ENCODE measurements around the gene AATK.

Gene AATK

DNA sequence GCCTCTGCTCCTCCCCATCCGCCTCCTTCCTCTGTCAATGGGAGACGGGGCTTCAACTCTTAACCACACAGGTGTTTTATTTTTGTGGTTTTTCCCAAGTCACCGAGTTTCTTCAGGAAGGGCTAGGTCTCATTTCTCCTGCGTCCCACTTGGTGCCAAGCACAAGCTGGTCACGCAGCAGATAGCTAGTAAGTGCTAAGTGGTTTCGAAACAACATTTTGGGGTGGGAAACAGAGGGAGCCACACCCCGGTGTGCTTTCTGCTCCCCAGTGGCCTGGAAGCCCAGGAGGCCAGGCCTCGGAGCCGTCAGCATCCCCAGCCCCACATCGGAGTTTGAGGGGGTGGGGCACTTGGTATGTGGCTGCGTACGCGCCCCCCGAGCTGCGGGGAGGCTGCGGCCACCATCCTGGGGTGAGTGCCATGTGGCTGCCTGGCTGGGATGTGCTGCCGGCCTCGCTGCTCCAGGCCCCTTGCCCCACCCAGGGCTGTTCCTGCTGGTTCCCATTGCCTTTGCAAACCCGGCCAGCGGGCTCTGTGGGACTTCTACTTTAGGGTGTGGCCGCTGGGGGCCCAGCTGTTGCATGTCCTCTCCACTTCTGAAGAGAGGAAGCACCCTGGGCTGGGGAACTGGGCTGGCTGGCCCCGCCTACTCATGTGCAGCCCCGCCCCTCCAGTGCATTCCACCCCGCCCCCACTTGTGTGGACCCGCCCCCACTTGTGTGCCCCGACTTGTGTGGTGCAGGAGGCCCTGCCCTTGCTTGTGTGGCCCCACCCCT, 75.5 kb downstream of the AATK start:
- TF ChIP-seq, protein P1, sequence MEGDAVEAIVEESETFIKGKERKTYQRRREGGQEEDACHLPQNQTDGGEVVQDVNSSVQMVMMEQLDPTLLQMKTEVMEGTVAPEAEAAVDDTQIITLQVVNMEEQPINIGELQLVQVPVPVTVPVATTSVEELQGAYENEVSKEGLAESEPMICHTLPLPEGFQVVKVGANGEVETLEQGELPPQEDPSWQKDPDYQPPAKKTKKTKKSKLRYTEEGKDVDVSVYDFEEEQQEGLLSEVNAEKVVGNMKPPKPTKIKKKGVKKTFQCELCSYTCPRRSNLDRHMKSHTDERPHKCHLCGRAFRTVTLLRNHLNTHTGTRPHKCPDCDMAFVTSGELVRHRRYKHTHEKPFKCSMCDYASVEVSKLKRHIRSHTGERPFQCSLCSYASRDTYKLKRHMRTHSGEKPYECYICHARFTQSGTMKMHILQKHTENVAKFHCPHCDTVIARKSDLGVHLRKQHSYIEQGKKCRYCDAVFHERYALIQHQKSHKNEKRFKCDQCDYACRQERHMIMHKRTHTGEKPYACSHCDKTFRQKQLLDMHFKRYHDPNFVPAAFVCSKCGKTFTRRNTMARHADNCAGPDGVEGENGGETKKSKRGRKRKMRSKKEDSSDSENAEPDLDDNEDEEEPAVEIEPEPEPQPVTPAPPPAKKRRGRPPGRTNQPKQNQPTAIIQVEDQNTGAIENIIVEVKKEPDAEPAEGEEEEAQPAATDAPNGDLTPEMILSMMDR (IDR thresholded peaks at IDR 0.05; ENCODE audit: insufficient read depth, low read depth, low read length, missing control alignments) = no peak
- peak; percentile 25 for DNase-seq (ENCODE audit: low read depth)
- no peak overlapping the region for H3K4me3 ChIP-seq (ENCODE audit: low read depth, low read length)

DNA sequence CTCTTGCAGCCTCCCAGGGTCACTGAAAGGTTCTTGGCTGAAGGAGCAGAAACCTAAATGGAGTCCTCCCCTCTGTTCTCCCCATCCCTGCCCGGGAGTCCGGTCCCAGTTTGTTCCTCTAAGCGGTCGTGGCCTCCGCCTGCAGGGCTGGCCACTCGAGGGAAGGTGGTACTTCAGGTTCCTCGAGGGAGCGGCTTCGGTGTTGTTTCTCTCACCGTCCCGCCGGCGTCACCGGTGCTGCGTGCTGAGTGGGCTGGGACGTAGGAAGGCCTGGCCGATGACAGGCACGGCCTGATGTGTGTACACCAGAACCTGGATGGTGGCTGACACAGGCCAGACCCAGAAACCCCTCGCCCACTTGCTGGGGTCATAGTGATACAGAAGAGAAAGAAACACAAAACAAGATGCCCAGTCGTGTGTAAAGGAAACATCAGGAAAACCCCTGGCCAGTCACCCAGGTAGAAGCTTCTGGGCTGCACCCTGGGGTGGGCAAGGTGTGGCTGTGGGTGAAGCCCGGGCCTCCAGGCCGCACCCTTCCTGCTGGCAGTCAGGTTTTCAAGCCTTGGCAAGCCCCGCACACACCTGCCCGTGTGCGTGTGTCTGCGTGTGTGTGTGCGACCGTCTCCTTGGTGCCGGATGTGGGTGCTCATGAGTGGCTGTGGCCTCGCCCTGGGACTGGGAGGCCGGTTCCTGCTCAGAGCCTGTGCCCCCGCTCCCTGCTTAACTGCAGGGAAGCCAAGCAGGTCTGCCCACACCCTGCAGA, 79.1 kb downstream of the AATK start:
- no peak overlapping the region for H3K4me3 ChIP-seq (ENCODE audit: low read depth, low read length)
- TF ChIP-seq, protein P1 (IDR thresholded peaks at IDR 0.05; ENCODE audit: insufficient read depth, low read depth, low read length, missing control alignments) = no peak
- DNase-seq (ENCODE audit: low read depth) = no peak

DNA sequence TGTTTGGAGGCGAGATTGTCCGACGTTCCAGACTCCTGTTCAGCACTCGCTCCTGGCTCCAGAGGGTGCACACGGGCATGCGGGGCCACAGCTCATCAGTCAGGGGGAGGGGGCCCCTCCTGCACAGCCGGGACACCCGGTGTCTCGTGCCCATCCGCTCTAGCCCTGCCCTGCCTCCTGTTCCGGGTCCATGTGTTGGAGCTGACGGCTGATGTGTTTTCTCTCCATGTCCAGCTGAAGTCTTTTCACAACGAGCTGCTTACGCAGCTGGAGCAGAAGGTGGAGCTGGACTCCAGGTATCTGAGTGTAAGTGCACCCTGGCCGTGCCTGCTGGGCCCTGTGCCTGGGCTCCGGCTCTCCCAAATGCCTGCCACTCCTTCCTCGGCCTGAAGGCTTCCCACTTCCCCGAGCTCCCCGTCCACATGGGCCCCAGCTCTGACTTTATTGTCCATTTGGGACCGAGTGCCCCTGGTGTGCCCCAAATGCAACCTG, 80.6 kb downstream of the AATK start:
- no peak overlapping the region for H3K4me3 ChIP-seq (ENCODE audit: low read depth, low read length)
- DNase-seq (ENCODE audit: low read depth) = no peak
- TF ChIP-seq, protein P1 (IDR thresholded peaks at IDR 0.05; ENCODE audit: insufficient read depth, low read depth, low read length, missing control alignments) = no peak

DNA sequence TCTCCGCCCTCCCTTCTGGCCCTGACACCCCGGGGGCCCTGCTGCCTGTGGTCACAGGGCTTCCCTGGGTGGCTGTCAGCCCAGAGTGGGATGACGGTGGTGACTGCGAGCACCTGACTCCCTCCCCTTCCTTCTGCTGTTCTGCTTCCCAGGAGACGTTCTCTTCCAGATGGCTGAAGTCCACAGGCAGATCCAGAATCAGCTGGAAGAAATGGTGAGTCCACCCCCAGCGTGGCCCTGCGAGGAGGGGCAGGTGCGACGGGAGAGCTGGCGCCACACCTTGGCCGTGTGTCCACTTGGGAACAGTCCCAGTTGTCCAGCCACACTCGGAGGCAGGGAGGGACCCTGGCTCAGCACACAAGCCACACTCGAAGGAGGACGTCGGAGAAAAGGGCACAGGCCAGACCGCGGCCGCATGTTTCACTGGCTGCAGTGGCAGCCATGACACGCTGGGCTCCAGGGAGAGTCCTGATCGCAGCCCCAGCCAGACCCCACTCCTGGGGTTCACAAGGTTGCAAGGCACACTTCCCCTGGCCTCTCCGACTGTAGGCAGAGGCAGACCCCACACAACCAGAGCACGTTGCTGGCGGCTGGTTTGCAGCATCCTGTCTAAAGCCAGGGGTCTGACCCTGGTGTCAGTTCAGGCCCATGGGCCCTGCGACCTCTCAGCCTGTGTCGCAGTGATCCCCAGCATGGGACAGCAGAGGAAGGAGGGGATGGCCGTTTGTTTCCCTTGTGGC, 81.2 kb downstream of the AATK start:
- no peak overlapping the region for H3K4me3 ChIP-seq (ENCODE audit: low read depth, low read length)
- DNase-seq (ENCODE audit: low read depth) = no peak
- TF ChIP-seq, protein P1 (IDR thresholded peaks at IDR 0.05; ENCODE audit: insufficient read depth, low read depth, low read length, missing control alignments) = no peak

DNA sequence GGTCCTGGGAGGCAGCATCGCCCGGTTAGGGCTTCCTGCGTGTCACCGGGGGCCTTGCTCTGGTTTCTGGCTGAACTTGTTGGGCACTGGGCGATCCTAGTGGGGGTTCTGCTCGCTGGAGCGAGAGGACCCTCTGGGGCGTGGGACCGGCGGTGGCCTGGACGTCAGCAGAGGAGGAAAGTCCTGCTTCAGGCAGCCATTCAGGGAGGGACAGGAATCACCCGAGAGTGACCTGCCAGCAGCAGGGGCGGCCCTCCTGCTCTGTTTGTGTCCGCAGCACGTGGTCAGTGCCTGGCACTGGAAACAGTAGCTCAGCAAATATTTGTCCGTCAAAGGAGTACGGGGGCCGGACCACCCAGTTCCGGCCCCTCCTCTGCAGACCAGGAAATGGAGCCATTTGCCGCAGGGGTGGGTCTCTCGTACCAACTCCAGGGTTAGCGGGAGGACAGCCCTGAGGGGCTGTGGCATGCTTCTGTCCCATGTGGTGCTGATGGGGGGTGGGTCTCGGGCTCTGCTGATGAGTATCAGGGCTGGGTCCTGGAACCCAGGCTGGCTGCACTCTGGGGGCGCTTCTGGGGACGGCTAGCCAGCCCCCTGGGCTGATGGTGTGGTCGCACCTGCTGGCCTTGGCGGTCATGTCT, 82.8 kb downstream of the AATK start:
- TF ChIP-seq, protein P1 (IDR thresholded peaks at IDR 0.05; ENCODE audit: insufficient read depth, low read depth, low read length, missing control alignments) = no peak
- no peak for DNase-seq (ENCODE audit: low read depth)

More for the DNA sequence above, 82.8 kb downstream of the AATK start:
- no peak overlapping the region for H3K4me3 ChIP-seq (ENCODE audit: low read depth, low read length)
